ENCODE measurements around the gene PBLD.

- TF ChIP-seq, protein P1, sequence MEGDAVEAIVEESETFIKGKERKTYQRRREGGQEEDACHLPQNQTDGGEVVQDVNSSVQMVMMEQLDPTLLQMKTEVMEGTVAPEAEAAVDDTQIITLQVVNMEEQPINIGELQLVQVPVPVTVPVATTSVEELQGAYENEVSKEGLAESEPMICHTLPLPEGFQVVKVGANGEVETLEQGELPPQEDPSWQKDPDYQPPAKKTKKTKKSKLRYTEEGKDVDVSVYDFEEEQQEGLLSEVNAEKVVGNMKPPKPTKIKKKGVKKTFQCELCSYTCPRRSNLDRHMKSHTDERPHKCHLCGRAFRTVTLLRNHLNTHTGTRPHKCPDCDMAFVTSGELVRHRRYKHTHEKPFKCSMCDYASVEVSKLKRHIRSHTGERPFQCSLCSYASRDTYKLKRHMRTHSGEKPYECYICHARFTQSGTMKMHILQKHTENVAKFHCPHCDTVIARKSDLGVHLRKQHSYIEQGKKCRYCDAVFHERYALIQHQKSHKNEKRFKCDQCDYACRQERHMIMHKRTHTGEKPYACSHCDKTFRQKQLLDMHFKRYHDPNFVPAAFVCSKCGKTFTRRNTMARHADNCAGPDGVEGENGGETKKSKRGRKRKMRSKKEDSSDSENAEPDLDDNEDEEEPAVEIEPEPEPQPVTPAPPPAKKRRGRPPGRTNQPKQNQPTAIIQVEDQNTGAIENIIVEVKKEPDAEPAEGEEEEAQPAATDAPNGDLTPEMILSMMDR (IDR thresholded peaks at IDR 0.05; ENCODE audit: poor library complexity, severe bottlenecking) = no peak
- no peak for TF ChIP-seq POLR2AphosphoS5 (IDR thresholded peaks at IDR 0.05)
- no peak for TF ChIP-seq TAF1 (IDR thresholded peaks at IDR 0.05; ENCODE audit: low read depth)
- TF ChIP-seq, protein P2, sequence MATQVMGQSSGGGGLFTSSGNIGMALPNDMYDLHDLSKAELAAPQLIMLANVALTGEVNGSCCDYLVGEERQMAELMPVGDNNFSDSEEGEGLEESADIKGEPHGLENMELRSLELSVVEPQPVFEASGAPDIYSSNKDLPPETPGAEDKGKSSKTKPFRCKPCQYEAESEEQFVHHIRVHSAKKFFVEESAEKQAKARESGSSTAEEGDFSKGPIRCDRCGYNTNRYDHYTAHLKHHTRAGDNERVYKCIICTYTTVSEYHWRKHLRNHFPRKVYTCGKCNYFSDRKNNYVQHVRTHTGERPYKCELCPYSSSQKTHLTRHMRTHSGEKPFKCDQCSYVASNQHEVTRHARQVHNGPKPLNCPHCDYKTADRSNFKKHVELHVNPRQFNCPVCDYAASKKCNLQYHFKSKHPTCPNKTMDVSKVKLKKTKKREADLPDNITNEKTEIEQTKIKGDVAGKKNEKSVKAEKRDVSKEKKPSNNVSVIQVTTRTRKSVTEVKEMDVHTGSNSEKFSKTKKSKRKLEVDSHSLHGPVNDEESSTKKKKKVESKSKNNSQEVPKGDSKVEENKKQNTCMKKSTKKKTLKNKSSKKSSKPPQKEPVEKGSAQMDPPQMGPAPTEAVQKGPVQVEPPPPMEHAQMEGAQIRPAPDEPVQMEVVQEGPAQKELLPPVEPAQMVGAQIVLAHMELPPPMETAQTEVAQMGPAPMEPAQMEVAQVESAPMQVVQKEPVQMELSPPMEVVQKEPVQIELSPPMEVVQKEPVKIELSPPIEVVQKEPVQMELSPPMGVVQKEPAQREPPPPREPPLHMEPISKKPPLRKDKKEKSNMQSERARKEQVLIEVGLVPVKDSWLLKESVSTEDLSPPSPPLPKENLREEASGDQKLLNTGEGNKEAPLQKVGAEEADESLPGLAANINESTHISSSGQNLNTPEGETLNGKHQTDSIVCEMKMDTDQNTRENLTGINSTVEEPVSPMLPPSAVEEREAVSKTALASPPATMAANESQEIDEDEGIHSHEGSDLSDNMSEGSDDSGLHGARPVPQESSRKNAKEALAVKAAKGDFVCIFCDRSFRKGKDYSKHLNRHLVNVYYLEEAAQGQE (IDR thresholded peaks at IDR 0.05; ENCODE audit: borderline replicate concordance) = no peak
- no peak for TF ChIP-seq RAD21 (conservative IDR thresholded peaks at IDR 0.05)
These were observed 2.1 kb upstream of the PBLD start for GRCh38 chr10:68334672-68335467.
